IPS-20b (cell line): ENCODE data around the gene RHPN2.

Experiments
- H3K27ac ChIP-seq: one replicate; pipeline ENCODE4 v1.5.1; 2013; ENCODE audit warnings: low read length
- H3K27me3 ChIP-seq: 2 replicates; pipeline ENCODE4 v1.6.1; 2013; ENCODE audit warnings: mild to moderate bottlenecking, low read length, inconsistent platforms; ENCODE audit not compliant: insufficient read depth
- H3K36me3 ChIP-seq: 2 replicates; pipeline ENCODE4 v1.6.1; 2013; ENCODE audit warnings: low read depth, mild to moderate bottlenecking, inconsistent platforms, low read length, moderate library complexity; ENCODE audit not compliant: insufficient read depth
- H3K4me1 ChIP-seq: 2 replicates; pipeline ENCODE4 v1.6.1; 2013; ENCODE audit warnings: mild to moderate bottlenecking, control low read depth, inconsistent platforms, low read length, moderate library complexity; ENCODE audit not compliant: insufficient read depth
- H3K4me3 ChIP-seq: 2 replicates; pipeline ENCODE4 v1.5.1; 2013; ENCODE audit warnings: mild to moderate bottlenecking, low read length, inconsistent platforms
- H3K9ac ChIP-seq: 2 replicates; pipeline ENCODE4 v1.6.1; 2013; ENCODE audit warnings: low read depth, mild to moderate bottlenecking, inconsistent platforms, low read length, moderate library complexity
- H3K9me3 ChIP-seq: 2 replicates; pipeline ENCODE4 v1.6.1; 2013; ENCODE audit warnings: mild to moderate bottlenecking, low read depth, low read length, inconsistent platforms; ENCODE audit not compliant: insufficient read depth

RHPN2 gene

GRCh38 chr19:33064792-33065550 lies at the start of gene RHPN2:
Gene RHPN2 (minus strand): TSS chr19:33064888. CDS start chr19:33064852, 36 bp downstream.
- Histone ChIP-seq H3K27me3 (peaks cover 18% of the 10 kb centered on the region; the same call in 1 of the 2 replicates), H3K27ac (no peak within 1 kb of the TSS), H3K4me3 (peak within 1 kb of the TSS; percentile 74), H3K4me1 (peaks cover 3% of the 10 kb centered on the region), H3K9me3 (no peaks in the 10 kb centered on the region), H3K9ac (peak within 1 kb of the TSS; percentile 41; the same call in 1 of the 2 replicates), H3K36me3 (no peaks in the 10 kb centered on the region)

- Histone ChIP-seq H3K4me1 (no peaks in the 10 kb centered on the region), H3K36me3 (peaks cover 65% of the 10 kb centered on the region), H3K4me3 (no peak overlapping the region), H3K27ac (no peak overlapping the region), H3K9me3 (no peaks in the 10 kb centered on the region), H3K9ac (no peak overlapping the region), H3K27me3 (no peaks in the 10 kb centered on the region)
Observed at GRCh38 chr19:33114312-33114711, 49.6 kb upstream of the RHPN2 start.

GRCh38 chr19:33111587-33111986 lies 46.9 kb upstream of the RHPN2 start:
- Histone ChIP-seq H3K9ac (no peak overlapping the region), H3K4me1 (no peaks in the 10 kb centered on the region), H3K36me3 (peaks cover 77% of the 10 kb centered on the region), H3K27ac (no peak overlapping the region), H3K27me3 (no peaks in the 10 kb centered on the region), H3K4me3 (no peak overlapping the region), H3K9me3 (no peaks in the 10 kb centered on the region)

- Histone ChIP-seq H3K36me3 (peaks cover 71% of the 10 kb centered on the region), H3K9ac (no peak overlapping the region), H3K4me1 (no peaks in the 10 kb centered on the region), H3K27me3 (no peaks in the 10 kb centered on the region), H3K9me3 (no peaks in the 10 kb centered on the region), H3K27ac (no peak overlapping the region), H3K4me3 (no peak overlapping the region)
Observed at GRCh38 chr19:33110137-33110910, 45.6 kb upstream of the RHPN2 start.

GRCh38 chr19:33108161-33108560 lies 43.5 kb upstream of the RHPN2 start:
- Histone ChIP-seq H3K27ac (no peak overlapping the region), H3K27me3 (no peaks in the 10 kb centered on the region), H3K9ac (no peak overlapping the region), H3K36me3 (peaks cover 55% of the 10 kb centered on the region), H3K4me3 (no peak overlapping the region), H3K4me1 (no peaks in the 10 kb centered on the region), H3K9me3 (no peaks in the 10 kb centered on the region)

- Histone ChIP-seq H3K4me3 (no peak overlapping the region), H3K36me3 (peaks cover 46% of the 10 kb centered on the region), H3K27me3 (no peaks in the 10 kb centered on the region), H3K4me1 (no peaks in the 10 kb centered on the region), H3K9ac (no peak overlapping the region), H3K27ac (no peak overlapping the region), H3K9me3 (no peaks in the 10 kb centered on the region)
Observed at GRCh38 chr19:33102893-33103292, 38.2 kb upstream of the RHPN2 start.

GRCh38 chr19:33100894-33101644 lies 36.4 kb upstream of the RHPN2 start:
- Histone ChIP-seq H3K4me3 (no peak overlapping the region), H3K27me3 (no peaks in the 10 kb centered on the region), H3K9me3 (no peaks in the 10 kb centered on the region), H3K4me1 (no peaks in the 10 kb centered on the region), H3K9ac (no peak overlapping the region), H3K36me3 (peaks cover 44% of the 10 kb centered on the region), H3K27ac (no peak overlapping the region)

GRCh38 chr19:33098055-33098534 lies 33.4 kb upstream of the RHPN2 start:
- Histone ChIP-seq H3K4me3 (no peak overlapping the region), H3K4me1 (no peaks in the 10 kb centered on the region), H3K9ac (no peak overlapping the region), H3K27me3 (no peaks in the 10 kb centered on the region), H3K9me3 (no peaks in the 10 kb centered on the region), H3K36me3 (peaks cover 63% of the 10 kb centered on the region), H3K27ac (no peak overlapping the region)

- peaks cover 65% of the 10 kb centered on the region for H3K36me3 ChIP-seq
- no peak overlapping the region for H3K9ac ChIP-seq
- H3K27me3 ChIP-seq: no peaks in the 10 kb centered on the region
- H3K4me3 ChIP-seq: no peak overlapping the region
- no peaks in the 10 kb centered on the region for H3K9me3 ChIP-seq
- H3K27ac ChIP-seq: no peak overlapping the region
- no peaks in the 10 kb centered on the region for H3K4me1 ChIP-seq
Observed at GRCh38 chr19:33096005-33096404, 31.3 kb upstream of the RHPN2 start.

- H3K9me3 ChIP-seq: no peaks in the 10 kb centered on the region
- H3K4me3 ChIP-seq: no peak overlapping the region
- H3K27ac ChIP-seq: no peak overlapping the region
- 0 out of 2 replicates have a peak, but pooled peaks cover 3% of the 10 kb centered on the region for H3K4me1 ChIP-seq
- peaks cover 72% of the 10 kb centered on the region for H3K36me3 ChIP-seq
- no peak overlapping the region for H3K9ac ChIP-seq
- H3K27me3 ChIP-seq: no peaks in the 10 kb centered on the region
Observed at GRCh38 chr19:33094436-33095067, 29.9 kb upstream of the RHPN2 start.
